B cell (primary cell): Measurements from ENCODE around the gene HIRA. TPM values are rescaled to one million over a fixed set of nuclear protein-coding genes. Genes with fewer than 3 reads are reported as not detected.

ENCODE experiments used
- ATAC-seq: fragments of 200-7000 bp; cut with Tn5 transposase; one replicate; pipeline ENCODE4 v1.10.0; 2021; ENCODE audit warnings: low read depth, mild to moderate bottlenecking, moderate number of reproducible peaks, moderate library complexity
- CTCF ChIA-PET: fragments of 350-600 bp; sonication (Branson Sonifier 250); formaldehyde crosslinking; loops from one replicate; lab custom pipeline; 2021; ENCODE audit warnings: antibody characterized with exemption, inconsistent platforms; lab: Charles Lee
- POLR2A ChIA-PET: fragments of 350-600 bp; sonication (Branson Sonifier 250); formaldehyde crosslinking; loops from one replicate; lab custom pipeline; 2021; ENCODE audit warnings: antibody characterized with exemption; lab: Charles Lee
- DNase-seq: peaks from one replicate; pipeline ENCODE4 v3.0.0; 2013
- H2AFZ ChIP-seq: 2 replicates; pipeline ENCODE4 v1.6.1; 2012; ENCODE audit warnings: mild to moderate bottlenecking, low read depth, low read length; ENCODE audit not compliant: insufficient read depth, poor library complexity, severe bottlenecking
- H3K27ac ChIP-seq, 2 donors: 1 replicate in 1 of 2; 2 replicates in 1 of 2; pipeline ENCODE4 v1.5.1; 2012 to 2013; ENCODE audit warnings: low read length in 2 of 2, mild to moderate bottlenecking in 2 of 2, moderate library complexity in 1 of 2
- H3K27me3 ChIP-seq, 4 experiments: fragments of 200-600 bp in 1 of 4; sonication (generic) in 1 of 4; replicated peaks in 1 of 4; 1 replicate in 2 of 4; 2 replicates in 2 of 4; pipeline versions ENCODE4 v1.6.1 to v1.7.0; 2013 to 2016; ENCODE audit warnings: low read length in 3 of 4, mild to moderate bottlenecking in 2 of 4, mixed read lengths in 1 of 4, moderate library complexity in 1 of 4; ENCODE audit not compliant: insufficient read depth in 4 of 4, control insufficient read depth in 3 of 4; ENCODE audit errors: control extremely low read depth in 1 of 4
- H3K36me3 ChIP-seq, 2 experiments: replicated peaks in 1 of 2; 1 replicate in 1 of 2; 2 replicates in 1 of 2; pipeline versions ENCODE4 v1.6.1 to v1.7.1; 2013; ENCODE audit warnings: low read length in 1 of 2; ENCODE audit not compliant: insufficient read depth in 2 of 2, control insufficient read depth in 1 of 2; ENCODE audit errors: control extremely low read depth in 1 of 2, extremely low read depth in 1 of 2
- H3K4me1 ChIP-seq, 2 donors: fragments of 200-600 bp in 1 of 2; sonication (generic) in 1 of 2; 1 replicate in 1 of 2; 2 replicates in 1 of 2; pipeline versions ENCODE4 v1.5.1 to v1.6.1; 2013 to 2017; ENCODE audit warnings: low read length in 2 of 2; ENCODE audit not compliant: control insufficient read depth in 2 of 2, insufficient read depth in 2 of 2
- H3K4me2 ChIP-seq: replicated peaks from 2 replicates; pipeline ENCODE3; 2012; ENCODE audit warnings: mild to moderate bottlenecking, low read depth, low read length; ENCODE audit not compliant: poor library complexity, severe bottlenecking
- H3K4me3 ChIP-seq, 5 experiments: fragments of 200-600 bp in 1 of 5; sonication (generic) in 1 of 5; 1 replicate in 3 of 5; 2 replicates in 2 of 5; pipeline versions ENCODE4 v1.5.1 to v1.7.0; 2011 to 2016; ENCODE audit warnings: low read length in 4 of 5, mild to moderate bottlenecking in 4 of 5, low read depth in 2 of 5, control low read depth in 1 of 5, moderate library complexity in 1 of 5; ENCODE audit not compliant: insufficient read depth in 1 of 5; ENCODE audit errors: control extremely low read depth in 1 of 5, extremely low read depth in 1 of 5
- H3K79me2 ChIP-seq: fragments of 200-600 bp; sonication (generic); one replicate; pipeline ENCODE4 v1.6.0; 2016; ENCODE audit warnings: low read length; ENCODE audit not compliant: control insufficient read depth, insufficient read depth
- H3K9ac ChIP-seq: fragments of 200-600 bp; sonication (generic); 2 replicates; pipeline ENCODE4 v1.6.1; 2017; ENCODE audit warnings: mild to moderate bottlenecking, low read length, moderate library complexity
- H3K9me3 ChIP-seq, 3 donors: one replicate each; pipeline versions ENCODE4 v1.6.1 to v1.7.1; 2013; ENCODE audit warnings: low read length in 2 of 3; ENCODE audit not compliant: control insufficient read depth in 2 of 3, insufficient read depth in 1 of 3; ENCODE audit errors: control extremely low read depth in 1 of 3
- H4K20me1 ChIP-seq: 2 replicates; pipeline ENCODE4 v1.6.0; 2012; ENCODE audit warnings: mild to moderate bottlenecking, low read length; ENCODE audit not compliant: insufficient read depth, control insufficient read depth, poor library complexity, severe bottlenecking
- H3K27ac Mint-ChIP-seq: one replicate; pipeline ENCODE4 v1.8.0; 2021; ENCODE audit warnings: mixed read lengths
- H3K27me3 Mint-ChIP-seq: one replicate; pipeline ENCODE4 v1.8.0; 2021; ENCODE audit warnings: mixed read lengths
- H3K4me1 Mint-ChIP-seq: one replicate; pipeline ENCODE4 v1.8.0; 2021; ENCODE audit warnings: mixed read lengths
- H3K4me3 Mint-ChIP-seq: one replicate; pipeline ENCODE4 v1.8.0; 2021; ENCODE audit warnings: mixed read lengths
- H3K9me3 Mint-ChIP-seq: one replicate; pipeline ENCODE4 v1.8.0; 2022; ENCODE audit warnings: mixed read lengths; ENCODE audit not compliant: insufficient read depth
- EZH2 ChIP-seq: IDR thresholded peaks from 2 replicates; pipeline ENCODE4 v1.6.1; 2012; ENCODE audit warnings: borderline replicate concordance, low read depth, mild to moderate bottlenecking, moderate library complexity, low read length; ENCODE audit not compliant: insufficient read depth, poor library complexity, severe bottlenecking
- WGBS: methylation state at CpG from one replicate; pipeline ENCODE4 v1.1.5; 2013; ENCODE audit warnings: missing lambda C conversion rate; ENCODE audit not compliant: insufficient coverage; 5-methylcytosine and 5-hydroxymethylcytosine counted together
- intact Hi-C: fragments of 100-400 bp; cut with micrococcal nuclease; formaldehyde crosslinking; loops from one replicate; pipeline ENCODE4 v1.10.0; 2022
- polyA plus RNA-seq: library from polyadenylated mRNA; depleted of rRNA; stranded (reverse); fragments of >200 nt; gene quantifications from 2 replicates; pipeline ENCODE4 v1.2.3, GENCODE V29; 2012
- total RNA-seq, 2 donors: library from RNA; stranded (reverse); fragments of 120-200 nt in 1 of 2; gene quantifications; 1 replicate in 1 of 2; 2 replicates in 1 of 2; pipeline versions ENCODE4 v1.2.3 to v1.2.4, GENCODE V29; 2013 to 2022
- TF ChIP-seq, protein P1 (sequence below): fragments of 200-600 bp; IDR thresholded peaks from one replicate; pipeline ENCODE4 v1.8.0; 2022; ENCODE audit warnings: antibody characterized with exemption, mild to moderate bottlenecking

HIRA gene
- total and polyA plus RNA-seq, 2 donors (not counting 1 experiment from before 2014, with no cell fraction given) = 28.3 to 34.5 TPM

DNA sequence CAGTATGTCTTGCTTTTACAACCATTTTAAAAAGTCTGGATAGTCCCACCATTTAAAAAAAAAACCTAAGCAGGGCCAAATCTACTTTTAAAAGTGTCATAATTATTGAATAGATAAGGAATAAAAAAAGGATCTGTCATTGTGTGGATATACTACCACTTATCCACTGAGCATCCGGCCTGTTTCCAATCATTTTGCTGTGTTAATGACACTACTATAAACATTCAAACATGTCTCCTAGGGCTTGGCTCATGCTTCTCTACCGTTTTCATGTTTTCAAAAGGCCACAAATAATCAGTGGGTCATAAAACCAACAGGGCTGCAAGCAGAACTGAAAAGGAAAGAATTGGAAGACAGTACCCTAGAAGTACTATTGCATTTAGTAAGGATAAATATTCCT, 28.5 kb upstream of the HIRA start:
- Histone ChIP-seq H3K79me2 (no peaks in the 10 kb centered on the region), H3K27ac (no peak overlapping the region), H3K4me3 (no peak overlapping the region), H4K20me1 (no peaks in the 10 kb centered on the region), H3K4me2 (no peak overlapping the region), H3K4me1 (no peaks in the 10 kb centered on the region), H2AFZ (no peak overlapping the region), H3K36me3 (peaks cover 0 to 51% of the 10 kb centered on the region in 2 experiments), H3K27me3 (no peaks in the 10 kb centered on the region), H3K9me3 (no peaks in the 10 kb centered on the region), H3K9ac (no peak overlapping the region)
- no peak for TF ChIP-seq EZH2
- TF ChIP-seq, protein P1, sequence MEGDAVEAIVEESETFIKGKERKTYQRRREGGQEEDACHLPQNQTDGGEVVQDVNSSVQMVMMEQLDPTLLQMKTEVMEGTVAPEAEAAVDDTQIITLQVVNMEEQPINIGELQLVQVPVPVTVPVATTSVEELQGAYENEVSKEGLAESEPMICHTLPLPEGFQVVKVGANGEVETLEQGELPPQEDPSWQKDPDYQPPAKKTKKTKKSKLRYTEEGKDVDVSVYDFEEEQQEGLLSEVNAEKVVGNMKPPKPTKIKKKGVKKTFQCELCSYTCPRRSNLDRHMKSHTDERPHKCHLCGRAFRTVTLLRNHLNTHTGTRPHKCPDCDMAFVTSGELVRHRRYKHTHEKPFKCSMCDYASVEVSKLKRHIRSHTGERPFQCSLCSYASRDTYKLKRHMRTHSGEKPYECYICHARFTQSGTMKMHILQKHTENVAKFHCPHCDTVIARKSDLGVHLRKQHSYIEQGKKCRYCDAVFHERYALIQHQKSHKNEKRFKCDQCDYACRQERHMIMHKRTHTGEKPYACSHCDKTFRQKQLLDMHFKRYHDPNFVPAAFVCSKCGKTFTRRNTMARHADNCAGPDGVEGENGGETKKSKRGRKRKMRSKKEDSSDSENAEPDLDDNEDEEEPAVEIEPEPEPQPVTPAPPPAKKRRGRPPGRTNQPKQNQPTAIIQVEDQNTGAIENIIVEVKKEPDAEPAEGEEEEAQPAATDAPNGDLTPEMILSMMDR = no peak
- Mint-ChIP-seq H3K4me1 (no peaks in the 10 kb centered on the region), H3K9me3 (no peaks in the 10 kb centered on the region), H3K27me3 (no peaks in the 10 kb centered on the region), H3K27ac (no peak overlapping the region), H3K4me3 (no peak overlapping the region)
- CTCF ChIA-PET = interaction anchor here (0.7 kb wide), 1 partner anchor 347 kb away, joined by 6 read pairs; no protein-coding TSS in a partner anchor
- intact Hi-C loops = no loop called here
- POLR2A ChIA-PET = no interaction called here
- WGBS = 100% methylated on average over 2 of the region's 2 CpGs
- ATAC-seq = no peak
- no peak for DNase-seq

DNA sequence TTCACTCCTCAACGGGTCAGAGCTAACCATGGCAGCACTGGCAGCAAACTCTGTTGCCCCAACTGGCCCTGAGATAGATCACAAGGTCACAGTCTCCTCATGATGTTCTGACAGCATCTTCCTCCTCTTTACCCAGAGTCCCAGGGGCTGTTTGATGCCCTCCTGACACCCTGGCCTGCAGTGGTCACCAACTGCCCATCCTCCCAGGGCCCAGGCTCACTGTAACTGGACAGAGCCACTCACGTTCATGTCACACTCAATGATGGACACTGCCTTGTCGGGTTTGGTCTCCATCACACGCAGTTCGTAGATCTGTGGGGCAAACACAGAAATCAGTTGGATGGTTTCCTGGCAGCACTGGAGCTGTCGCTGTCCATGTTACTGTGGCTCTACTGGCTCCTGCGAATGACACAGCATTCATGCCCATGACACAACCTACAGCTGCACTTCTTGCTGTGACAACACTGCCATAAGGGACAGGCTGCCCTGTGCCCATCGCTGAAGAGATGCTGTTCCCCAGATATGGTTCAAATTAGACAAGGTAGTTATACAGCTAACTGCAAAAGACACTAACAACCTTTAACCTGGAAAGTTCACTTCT, 26.4 kb upstream of the HIRA start:
- H4K20me1 ChIP-seq = no peaks in the 10 kb centered on the region
- no peak for TF ChIP-seq EZH2
- TF ChIP-seq, protein P1 = no peak
- no peak overlapping the region for H3K9ac ChIP-seq
- CTCF ChIA-PET = interaction anchor here (1.2 kb wide), 1 partner anchor 13 kb away, joined by 3 read pairs; no protein-coding TSS in a partner anchor
- no peak overlapping the region for H2AFZ ChIP-seq
- no peaks in the 10 kb centered on the region for H3K27me3 ChIP-seq
- Mint-ChIP-seq H3K4me3 (no peak overlapping the region), H3K27ac (no peak overlapping the region), H3K27me3 (no peaks in the 10 kb centered on the region), H3K4me1 (no peaks in the 10 kb centered on the region), H3K9me3 (no peaks in the 10 kb centered on the region)
- no peaks in the 10 kb centered on the region for H3K79me2 ChIP-seq
- 98% methylated on average over 8 of the region's 8 CpGs for WGBS
- H3K27ac ChIP-seq = no peak overlapping the region
- no peak for DNase-seq
- no peak overlapping the region for H3K4me2 ChIP-seq
- H3K36me3 ChIP-seq = peaks cover 0 to 57% of the 10 kb centered on the region in 2 experiments
- no peak for ATAC-seq
- POLR2A ChIA-PET = no interaction called here
- intact Hi-C loops = no loop called here
- no peak overlapping the region for H3K4me3 ChIP-seq
- no peaks in the 10 kb centered on the region for H3K4me1 ChIP-seq
- H3K9me3 ChIP-seq = no peaks in the 10 kb centered on the region
